ENCODE results near the gene SORCS3.
A peak's percentile ranks its signal among the peaks of the same experiment; 100 is the strongest.

GRCh38 chr10:104622598-104623209, 18.4 kb upstream of the SORCS3 start:
- TF ChIP-seq CTCF (conservative IDR thresholded peaks at IDR 0.05) (peak; percentile 54), EZH2 (IDR thresholded peaks at IDR 0.05; ENCODE audit: low read depth) (no peak)
